Measurements from ENCODE around the gene TMTC1.

GRCh38 chr12:29589851-29590250 lies 193.9 kb downstream of the TMTC1 start:
- TF ChIP-seq, protein P1, sequence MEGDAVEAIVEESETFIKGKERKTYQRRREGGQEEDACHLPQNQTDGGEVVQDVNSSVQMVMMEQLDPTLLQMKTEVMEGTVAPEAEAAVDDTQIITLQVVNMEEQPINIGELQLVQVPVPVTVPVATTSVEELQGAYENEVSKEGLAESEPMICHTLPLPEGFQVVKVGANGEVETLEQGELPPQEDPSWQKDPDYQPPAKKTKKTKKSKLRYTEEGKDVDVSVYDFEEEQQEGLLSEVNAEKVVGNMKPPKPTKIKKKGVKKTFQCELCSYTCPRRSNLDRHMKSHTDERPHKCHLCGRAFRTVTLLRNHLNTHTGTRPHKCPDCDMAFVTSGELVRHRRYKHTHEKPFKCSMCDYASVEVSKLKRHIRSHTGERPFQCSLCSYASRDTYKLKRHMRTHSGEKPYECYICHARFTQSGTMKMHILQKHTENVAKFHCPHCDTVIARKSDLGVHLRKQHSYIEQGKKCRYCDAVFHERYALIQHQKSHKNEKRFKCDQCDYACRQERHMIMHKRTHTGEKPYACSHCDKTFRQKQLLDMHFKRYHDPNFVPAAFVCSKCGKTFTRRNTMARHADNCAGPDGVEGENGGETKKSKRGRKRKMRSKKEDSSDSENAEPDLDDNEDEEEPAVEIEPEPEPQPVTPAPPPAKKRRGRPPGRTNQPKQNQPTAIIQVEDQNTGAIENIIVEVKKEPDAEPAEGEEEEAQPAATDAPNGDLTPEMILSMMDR (conservative IDR thresholded peaks at IDR 0.05; ENCODE audit: low read depth, low read length), result no peak
- no peak for TF ChIP-seq EZH2 (IDR thresholded peaks at IDR 0.05; ENCODE audit: borderline replicate concordance, low read depth, low read length, poor library complexity, severe bottlenecking)
